GM12873 (cell line): ENCODE data around the gene ACBD3.

Source experiments
- TF ChIP-seq, protein P1 (sequence below): IDR thresholded peaks from 2 replicates; pipeline ENCODE4 v1.5.1; 2012; ENCODE audit warnings: low read depth, mild to moderate bottlenecking, moderate library complexity, low read length, control low read depth; ENCODE audit not compliant: insufficient read depth; ENCODE audit errors: missing control alignments

The ACBD3 gene

DNA sequence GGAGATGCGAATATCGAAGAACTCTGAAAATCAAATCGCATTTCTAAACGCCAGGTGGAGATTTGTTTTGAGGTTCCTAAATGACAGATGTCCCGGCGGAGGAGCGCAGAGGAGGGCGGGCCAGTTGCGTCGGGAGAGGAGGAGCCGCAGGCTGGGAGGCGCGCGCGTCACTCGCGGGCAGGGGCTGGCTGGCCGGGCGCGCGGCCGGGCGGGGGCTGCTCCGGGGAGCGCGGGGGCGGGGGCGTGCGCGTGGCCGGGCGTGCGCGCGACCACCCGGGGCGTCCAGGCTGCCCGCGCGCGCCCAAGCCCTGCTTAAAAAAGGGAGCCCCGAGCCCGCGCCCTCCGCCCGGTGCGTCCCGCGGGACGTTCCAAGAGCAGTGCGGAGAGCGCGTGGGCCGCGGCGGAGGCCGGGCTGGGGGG, 76.7 kb downstream of the ACBD3 start:
- TF ChIP-seq, protein P1, sequence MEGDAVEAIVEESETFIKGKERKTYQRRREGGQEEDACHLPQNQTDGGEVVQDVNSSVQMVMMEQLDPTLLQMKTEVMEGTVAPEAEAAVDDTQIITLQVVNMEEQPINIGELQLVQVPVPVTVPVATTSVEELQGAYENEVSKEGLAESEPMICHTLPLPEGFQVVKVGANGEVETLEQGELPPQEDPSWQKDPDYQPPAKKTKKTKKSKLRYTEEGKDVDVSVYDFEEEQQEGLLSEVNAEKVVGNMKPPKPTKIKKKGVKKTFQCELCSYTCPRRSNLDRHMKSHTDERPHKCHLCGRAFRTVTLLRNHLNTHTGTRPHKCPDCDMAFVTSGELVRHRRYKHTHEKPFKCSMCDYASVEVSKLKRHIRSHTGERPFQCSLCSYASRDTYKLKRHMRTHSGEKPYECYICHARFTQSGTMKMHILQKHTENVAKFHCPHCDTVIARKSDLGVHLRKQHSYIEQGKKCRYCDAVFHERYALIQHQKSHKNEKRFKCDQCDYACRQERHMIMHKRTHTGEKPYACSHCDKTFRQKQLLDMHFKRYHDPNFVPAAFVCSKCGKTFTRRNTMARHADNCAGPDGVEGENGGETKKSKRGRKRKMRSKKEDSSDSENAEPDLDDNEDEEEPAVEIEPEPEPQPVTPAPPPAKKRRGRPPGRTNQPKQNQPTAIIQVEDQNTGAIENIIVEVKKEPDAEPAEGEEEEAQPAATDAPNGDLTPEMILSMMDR: no peak

DNA sequence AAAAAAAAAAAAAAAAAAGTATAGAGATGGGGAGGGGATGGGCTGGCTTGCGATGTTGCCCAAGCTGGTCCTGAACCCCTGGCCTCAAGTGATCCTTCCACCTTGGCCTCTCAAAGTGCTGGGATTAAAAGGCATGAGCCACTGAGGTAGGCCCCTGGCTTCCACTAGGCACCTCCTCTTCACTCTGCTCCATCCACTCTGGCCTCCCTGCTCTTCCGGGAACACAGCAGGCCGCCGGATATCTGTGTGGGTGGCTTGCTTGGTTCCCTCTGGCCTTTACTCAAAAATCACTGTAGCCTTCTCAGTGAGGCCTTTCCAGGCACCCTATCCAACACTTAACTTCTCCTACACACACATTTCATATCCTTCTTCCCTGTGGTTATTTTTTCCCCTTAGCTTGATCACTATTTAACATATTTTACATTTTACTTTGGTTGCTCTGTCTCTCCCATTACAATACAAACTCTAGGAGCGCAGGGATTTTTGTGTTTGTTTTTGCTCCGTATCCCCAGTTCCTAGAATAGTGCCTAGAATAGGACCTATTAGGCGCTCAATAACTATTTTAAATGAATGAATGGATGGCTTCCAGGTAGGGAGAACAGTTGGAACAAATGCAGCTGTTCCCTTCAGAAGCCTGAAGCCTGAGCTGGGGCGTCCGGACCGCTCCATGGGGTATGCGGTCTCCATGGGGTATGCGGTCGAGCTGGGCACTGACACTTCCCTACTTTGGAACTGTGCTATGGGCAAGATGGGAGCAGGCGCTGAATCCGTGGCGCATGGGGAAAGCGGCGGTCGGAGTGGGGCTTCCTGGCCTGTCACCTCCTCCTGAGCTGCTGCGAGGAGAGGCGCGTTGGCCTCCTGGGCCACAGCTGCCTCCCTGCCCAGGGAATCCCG, 77.4 kb downstream of the ACBD3 start:
- TF ChIP-seq, protein P1: peak; percentile 11

DNA sequence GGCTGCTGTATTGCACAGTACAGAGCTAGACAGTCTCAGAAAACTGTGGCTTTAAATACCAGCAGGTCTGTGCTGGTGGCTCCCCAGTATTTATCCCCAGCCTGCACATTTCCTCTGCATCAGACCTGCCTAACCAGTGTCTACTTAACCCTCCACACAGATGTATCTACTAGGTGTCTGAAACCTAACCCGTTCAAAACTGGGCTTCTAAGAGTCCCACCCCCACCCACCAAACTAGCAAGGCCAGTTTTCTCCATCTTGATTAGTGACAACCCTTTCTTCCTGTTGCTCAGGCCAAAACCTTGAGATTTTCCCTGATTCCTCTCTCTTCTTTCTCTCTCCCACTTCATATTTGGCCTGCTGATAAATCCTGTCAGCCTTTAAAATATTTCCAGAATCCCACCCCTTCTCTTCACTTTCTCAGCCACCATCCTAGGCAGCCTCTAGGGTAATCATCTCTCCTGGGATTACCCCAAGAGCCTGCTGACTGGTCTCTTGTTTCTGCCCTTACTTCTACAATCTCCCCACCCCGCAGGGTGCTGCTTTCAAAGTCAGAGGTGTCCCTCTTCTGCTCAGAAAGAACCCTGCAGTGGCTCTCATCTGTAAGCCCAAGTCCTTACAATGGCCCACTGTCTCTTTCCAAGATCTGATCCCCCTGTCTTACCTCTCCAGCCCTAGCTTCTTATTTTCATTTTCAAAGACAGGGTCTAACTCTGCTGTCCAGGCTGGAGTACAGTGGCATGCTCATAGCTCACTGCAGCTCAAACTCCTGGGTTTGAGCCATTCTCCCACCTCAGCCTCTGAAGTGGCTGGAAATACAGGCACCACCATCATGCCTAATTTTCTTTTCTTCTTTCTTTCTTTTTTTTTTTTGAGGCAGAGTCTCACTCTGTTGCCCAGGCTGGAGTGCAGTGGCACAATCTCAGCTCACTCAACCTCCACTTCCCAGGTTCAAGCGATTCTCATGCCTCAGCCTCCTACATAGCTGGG, 78.8 kb downstream of the ACBD3 start:
- TF ChIP-seq, protein P1: peak; percentile 23

DNA sequence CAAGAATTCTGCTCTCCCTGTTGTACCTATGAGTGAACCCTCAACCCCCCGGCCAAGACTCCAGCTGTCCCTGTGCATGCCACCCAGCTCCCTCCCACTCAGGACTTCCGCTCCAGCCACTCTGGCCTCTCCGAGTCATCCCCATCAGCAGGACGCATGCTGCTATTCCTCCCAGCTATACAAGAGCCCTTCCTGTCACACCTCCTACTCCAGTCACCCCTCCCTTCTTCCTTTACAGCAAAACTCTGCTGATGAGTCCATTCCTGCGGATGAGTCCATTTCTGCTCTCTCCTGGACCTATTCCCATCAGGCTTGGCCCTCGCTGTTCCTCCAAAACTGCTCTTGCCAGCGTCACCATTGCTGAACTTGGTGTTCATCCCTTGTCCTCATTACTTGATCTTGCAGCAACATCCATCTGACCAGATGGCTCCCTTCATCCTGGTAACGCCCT, 81.8 kb downstream of the ACBD3 start:
- TF ChIP-seq, protein P1: no peak

DNA sequence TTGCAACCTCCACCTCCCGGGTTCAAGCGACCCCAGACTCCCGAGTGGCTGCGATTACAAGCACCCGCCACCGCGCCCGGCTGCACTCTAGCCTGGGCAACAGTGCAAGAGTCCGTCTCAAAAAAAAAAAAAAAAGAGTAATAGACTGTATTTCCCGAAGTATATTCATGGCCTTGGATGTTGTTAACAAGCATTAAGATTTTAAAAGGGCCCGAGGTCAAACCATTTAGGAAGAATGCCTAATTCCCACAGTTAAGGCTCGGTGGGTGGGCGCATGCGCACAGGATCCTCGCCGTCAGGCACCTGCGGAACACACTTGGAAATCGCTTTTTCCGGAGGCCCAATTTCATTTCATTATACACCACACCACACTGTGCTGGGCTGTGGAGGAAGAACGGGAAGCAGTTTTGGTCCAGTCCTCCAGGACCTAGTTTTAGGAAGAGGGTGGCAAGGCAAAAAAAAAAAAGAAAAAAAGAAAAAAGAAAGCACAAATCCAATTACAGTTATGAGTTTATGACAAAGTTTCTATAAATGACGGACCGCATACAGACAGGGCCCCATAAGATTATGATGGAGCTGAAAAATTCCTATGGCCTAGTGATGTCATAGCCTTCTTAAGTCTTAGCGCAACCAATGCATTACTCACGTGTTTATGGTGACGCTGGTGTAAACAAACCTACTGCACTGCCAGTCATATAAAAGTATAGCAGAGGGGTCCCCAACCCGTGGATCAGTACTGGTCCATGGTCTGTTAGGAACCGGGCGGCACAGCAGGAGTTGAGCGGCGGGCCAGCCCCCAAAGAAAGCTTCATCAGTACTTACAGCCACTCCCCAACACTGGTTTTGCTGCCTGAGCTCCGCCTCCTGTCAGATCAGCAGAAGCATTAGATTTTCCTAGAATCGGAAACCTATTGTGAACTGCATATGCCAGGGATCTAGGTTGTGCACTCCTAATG, 85.8 kb downstream of the ACBD3 start:
- TF ChIP-seq, protein P1: no peak

DNA sequence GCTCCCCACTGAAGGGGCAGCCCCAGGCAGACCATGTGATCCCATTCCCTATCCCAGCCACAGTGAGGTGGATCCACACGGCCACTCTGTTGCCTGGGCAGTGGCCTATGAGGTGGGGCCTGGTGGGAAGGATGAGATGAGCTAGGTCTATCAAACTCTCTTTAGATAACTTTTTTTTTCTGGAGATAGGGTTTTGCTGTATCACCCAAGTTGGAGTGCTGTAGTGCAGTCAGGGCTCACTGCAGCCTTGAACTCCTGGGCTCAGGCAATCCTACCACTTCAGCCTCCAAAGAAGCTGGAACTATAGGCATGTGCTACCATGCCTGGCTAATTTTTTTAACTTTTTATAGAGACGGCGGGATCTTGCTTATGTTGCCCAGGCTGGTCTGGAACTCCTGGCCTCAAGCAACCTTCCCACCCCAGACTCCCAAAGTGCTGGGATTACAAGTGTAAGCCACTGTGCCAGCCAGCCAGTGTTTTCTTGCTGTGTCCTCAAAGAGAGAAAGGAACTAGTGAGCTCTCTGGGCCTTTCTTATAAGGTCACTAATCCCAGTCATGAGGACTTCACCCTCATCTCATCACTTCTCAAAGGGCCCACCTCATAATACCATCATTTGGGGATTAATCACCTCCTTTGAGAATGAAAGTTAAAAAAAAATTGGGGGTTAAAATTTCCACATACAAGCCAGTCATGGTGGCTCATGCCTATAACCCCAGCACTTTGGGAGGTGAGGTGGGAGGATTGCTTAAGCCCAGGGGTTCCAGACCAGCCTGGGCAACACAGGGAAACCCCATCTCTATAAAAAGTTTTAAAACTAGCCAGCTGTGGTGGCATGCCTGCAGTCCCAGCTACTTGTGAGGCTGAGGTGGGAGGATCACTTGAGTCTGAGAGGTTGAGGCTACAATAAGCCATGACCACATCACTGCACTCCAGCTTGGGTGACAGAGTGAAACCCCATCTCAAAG, 87.4 kb downstream of the ACBD3 start:
- TF ChIP-seq, protein P1: no peak
